T-helper 2 cell treated with Interferon-gamma antibody and Interleukin-4, amounts not matched to agents 5 μg/mL and 100 μg/mL, for 36 hours (primary cell): Measurements from ENCODE around the gene TBX15.
"Not testable (repeated sequence)": the region's sequence is repeated elsewhere in the genome, so short reads cannot be mapped to it uniquely, and the experiment has no call there.

Experiments used
- DNase-seq: peaks from one replicate; pipeline ENCODE4 v3.0.0; 2021; ENCODE audit warnings: low spot score
- H3K27ac Mint-ChIP-seq: one replicate; pipeline ENCODE4 v1.8.0; 2021; ENCODE audit warnings: mild to moderate bottlenecking, mixed read lengths
- H3K27me3 Mint-ChIP-seq: one replicate; pipeline ENCODE4 v1.8.0; 2021; ENCODE audit warnings: low read depth, mixed read lengths
- H3K36me3 Mint-ChIP-seq: one replicate; pipeline ENCODE4 v1.8.0; 2021; ENCODE audit warnings: low read depth, mixed read lengths
- H3K4me1 Mint-ChIP-seq: one replicate; pipeline ENCODE4 v1.8.0; 2021; ENCODE audit warnings: low read depth, mixed read lengths
- H3K4me3 Mint-ChIP-seq: one replicate; pipeline ENCODE4 v1.8.0; 2022; ENCODE audit warnings: mild to moderate bottlenecking, moderate library complexity, mixed read lengths
- H3K9me3 Mint-ChIP-seq: one replicate; pipeline ENCODE4 v1.8.0; 2021; ENCODE audit warnings: mixed read lengths

TBX15 gene

GRCh38 chr1:118926261-118926660 lies 61.9 kb downstream of the TBX15 start:
- Mint-ChIP-seq H3K27ac (no peak overlapping the region), H3K4me1 (no peaks in the 10 kb centered on the region), H3K9me3 (no peaks in the 10 kb centered on the region), H3K36me3 (no peaks in the 10 kb centered on the region), H3K27me3 (no peaks in the 10 kb centered on the region), H3K4me3 (no peak overlapping the region)
- DNase-seq: no peak

- no peak overlapping the region for H3K27ac Mint-ChIP-seq
- H3K27me3 Mint-ChIP-seq: no peaks in the 10 kb centered on the region
- DNase-seq: no peak
- H3K9me3 Mint-ChIP-seq: no peaks in the 10 kb centered on the region
- H3K36me3 Mint-ChIP-seq: no peaks in the 10 kb centered on the region
- no peak overlapping the region for H3K4me3 Mint-ChIP-seq
- no peaks in the 10 kb centered on the region for H3K4me1 Mint-ChIP-seq
Measured at GRCh38 chr1:118925651-118926050, 62.5 kb downstream of the TBX15 start.

GRCh38 chr1:118923319-118923718 lies 64.8 kb downstream of the TBX15 start:
- DNase-seq: no peak
- Mint-ChIP-seq H3K27ac (no peak overlapping the region), H3K27me3 (no peaks in the 10 kb centered on the region), H3K4me1 (no peaks in the 10 kb centered on the region), H3K4me3 (no peak overlapping the region), H3K36me3 (no peaks in the 10 kb centered on the region), H3K9me3 (no peaks in the 10 kb centered on the region)

- no peaks in the 10 kb centered on the region for H3K9me3 Mint-ChIP-seq
- DNase-seq: no peak
- H3K4me3 Mint-ChIP-seq: no peak overlapping the region
- no peaks in the 10 kb centered on the region for H3K27me3 Mint-ChIP-seq
- no peak overlapping the region for H3K27ac Mint-ChIP-seq
- no peaks in the 10 kb centered on the region for H3K36me3 Mint-ChIP-seq
- no peaks in the 10 kb centered on the region for H3K4me1 Mint-ChIP-seq
Measured at GRCh38 chr1:118921994-118922393, 66.1 kb downstream of the TBX15 start.

GRCh38 chr1:118920124-118920717 lies 67.9 kb downstream of the TBX15 start:
- H3K27me3 Mint-ChIP-seq: no peaks in the 10 kb centered on the region
- no peaks in the 10 kb centered on the region for H3K9me3 Mint-ChIP-seq
- H3K36me3 Mint-ChIP-seq: no peaks in the 10 kb centered on the region
- H3K4me3 Mint-ChIP-seq: no peak overlapping the region
- DNase-seq: no peak
- H3K4me1 Mint-ChIP-seq: no peaks in the 10 kb centered on the region
- H3K27ac Mint-ChIP-seq: no peak overlapping the region

- Mint-ChIP-seq H3K27me3 (no peaks in the 10 kb centered on the region), H3K9me3 (no peaks in the 10 kb centered on the region), H3K4me3 (no peak overlapping the region), H3K36me3 (no peaks in the 10 kb centered on the region), H3K27ac (no peak overlapping the region), H3K4me1 (no peaks in the 10 kb centered on the region)
- DNase-seq: no peak
Measured at GRCh38 chr1:118918940-118919259, 69.2 kb downstream of the TBX15 start.

GRCh38 chr1:118918230-118918939 lies 69.8 kb downstream of the TBX15 start:
- Mint-ChIP-seq H3K4me1 (no peaks in the 10 kb centered on the region), H3K36me3 (no peaks in the 10 kb centered on the region), H3K27me3 (no peaks in the 10 kb centered on the region), H3K9me3 (no peaks in the 10 kb centered on the region), H3K27ac (no peak overlapping the region), H3K4me3 (no peak overlapping the region)
- DNase-seq: no peak

GRCh38 chr1:118916346-118916745 lies 71.8 kb downstream of the TBX15 start:
- H3K9me3 Mint-ChIP-seq, DNase-seq, H3K4me1 Mint-ChIP-seq, H3K27me3 Mint-ChIP-seq, H3K36me3 Mint-ChIP-seq, H3K4me3 Mint-ChIP-seq, H3K27ac Mint-ChIP-seq: not testable (repeated sequence)

GRCh38 chr1:118914379-118915161 lies 73.6 kb downstream of the TBX15 start:
- Mint-ChIP-seq H3K9me3 (no peaks in the 10 kb centered on the region), H3K27ac (no peak overlapping the region), H3K27me3 (no peaks in the 10 kb centered on the region), H3K4me1 (no peaks in the 10 kb centered on the region), H3K4me3 (no peak overlapping the region), H3K36me3 (no peaks in the 10 kb centered on the region)
- DNase-seq: no peak

- no peak overlapping the region for H3K4me3 Mint-ChIP-seq
- no peaks in the 10 kb centered on the region for H3K9me3 Mint-ChIP-seq
- H3K4me1 Mint-ChIP-seq: no peaks in the 10 kb centered on the region
- DNase-seq: no peak
- H3K36me3 Mint-ChIP-seq: no peaks in the 10 kb centered on the region
- H3K27ac Mint-ChIP-seq: no peak overlapping the region
- no peaks in the 10 kb centered on the region for H3K27me3 Mint-ChIP-seq
Measured at GRCh38 chr1:118913818-118914217, 74.3 kb downstream of the TBX15 start.

GRCh38 chr1:118912574-118912973 lies 75.6 kb downstream of the TBX15 start:
- H3K9me3 Mint-ChIP-seq: no peaks in the 10 kb centered on the region
- no peak overlapping the region for H3K4me3 Mint-ChIP-seq
- no peak overlapping the region for H3K27ac Mint-ChIP-seq
- H3K27me3 Mint-ChIP-seq: no peaks in the 10 kb centered on the region
- H3K4me1 Mint-ChIP-seq: no peaks in the 10 kb centered on the region
- DNase-seq: no peak
- H3K36me3 Mint-ChIP-seq: no peaks in the 10 kb centered on the region

- Mint-ChIP-seq H3K36me3 (no peaks in the 10 kb centered on the region), H3K9me3 (no peaks in the 10 kb centered on the region), H3K27me3 (no peaks in the 10 kb centered on the region), H3K4me1 (no peaks in the 10 kb centered on the region), H3K27ac (no peak overlapping the region), H3K4me3 (no peak overlapping the region)
- DNase-seq: no peak
Measured at GRCh38 chr1:118911571-118911970, 76.6 kb downstream of the TBX15 start.

- Mint-ChIP-seq H3K36me3 (no peaks in the 10 kb centered on the region), H3K9me3 (no peaks in the 10 kb centered on the region), H3K27me3 (no peaks in the 10 kb centered on the region), H3K4me3 (no peak overlapping the region), H3K4me1 (no peaks in the 10 kb centered on the region), H3K27ac (no peak overlapping the region)
- DNase-seq: no peak
Measured at GRCh38 chr1:118907466-118907865, 80.7 kb downstream of the TBX15 start.

- Mint-ChIP-seq H3K27ac (no peak overlapping the region), H3K9me3 (no peaks in the 10 kb centered on the region), H3K4me3 (no peak overlapping the region), H3K4me1 (no peaks in the 10 kb centered on the region), H3K36me3 (no peaks in the 10 kb centered on the region), H3K27me3 (no peaks in the 10 kb centered on the region)
- DNase-seq: no peak
Measured at GRCh38 chr1:118905671-118906070, 82.5 kb downstream of the TBX15 start.
